Activated T-helper 17 cell treated with anti-CD3 and anti-CD28 coated beads, Interleukin-2, amount 50 U/mL, for 72 hours (primary cell): ENCODE results near the gene PLOD3. TPM values are rescaled to one million over a fixed set of nuclear protein-coding genes. Genes with fewer than 3 reads are reported as not detected.
"Not testable (repeated sequence)": the region's sequence is repeated elsewhere in the genome, so short reads cannot be mapped to it uniquely, and the experiment has no call there.

Source experiments
- ATAC-seq: fragments of 150-1000 bp; cut with Tn5 transposase; replicated peaks from 2 replicates; pipeline ENCODE4 v1.10.0; 2021; ENCODE audit warnings: mild to moderate bottlenecking, moderate library complexity
- H3K27ac Mint-ChIP-seq: one replicate; pipeline ENCODE4 v1.8.0; 2022; ENCODE audit warnings: mixed read lengths
- H3K27me3 Mint-ChIP-seq: one replicate; pipeline ENCODE4 v1.8.0; 2022; ENCODE audit warnings: mixed read lengths
- H3K36me3 Mint-ChIP-seq: one replicate; pipeline ENCODE4 v1.8.0; 2022; ENCODE audit warnings: low read depth, mild to moderate bottlenecking, mixed read lengths
- H3K4me1 Mint-ChIP-seq: one replicate; pipeline ENCODE4 v1.8.0; 2022; ENCODE audit warnings: mixed read lengths
- H3K4me3 Mint-ChIP-seq: one replicate; pipeline ENCODE4 v1.8.0; 2022; ENCODE audit warnings: mild to moderate bottlenecking, mixed read lengths
- H3K9me3 Mint-ChIP-seq: one replicate; pipeline ENCODE4 v1.8.0; 2022; ENCODE audit warnings: mixed read lengths
- total RNA-seq, 2 donors: library from RNA; stranded (reverse); gene quantifications; one replicate each; pipeline ENCODE4 v1.2.3, GENCODE V29; 2022

PLOD3 gene
- 10 to 100 TPM; 55.6 to 69.6 TPM for total RNA-seq

DNA sequence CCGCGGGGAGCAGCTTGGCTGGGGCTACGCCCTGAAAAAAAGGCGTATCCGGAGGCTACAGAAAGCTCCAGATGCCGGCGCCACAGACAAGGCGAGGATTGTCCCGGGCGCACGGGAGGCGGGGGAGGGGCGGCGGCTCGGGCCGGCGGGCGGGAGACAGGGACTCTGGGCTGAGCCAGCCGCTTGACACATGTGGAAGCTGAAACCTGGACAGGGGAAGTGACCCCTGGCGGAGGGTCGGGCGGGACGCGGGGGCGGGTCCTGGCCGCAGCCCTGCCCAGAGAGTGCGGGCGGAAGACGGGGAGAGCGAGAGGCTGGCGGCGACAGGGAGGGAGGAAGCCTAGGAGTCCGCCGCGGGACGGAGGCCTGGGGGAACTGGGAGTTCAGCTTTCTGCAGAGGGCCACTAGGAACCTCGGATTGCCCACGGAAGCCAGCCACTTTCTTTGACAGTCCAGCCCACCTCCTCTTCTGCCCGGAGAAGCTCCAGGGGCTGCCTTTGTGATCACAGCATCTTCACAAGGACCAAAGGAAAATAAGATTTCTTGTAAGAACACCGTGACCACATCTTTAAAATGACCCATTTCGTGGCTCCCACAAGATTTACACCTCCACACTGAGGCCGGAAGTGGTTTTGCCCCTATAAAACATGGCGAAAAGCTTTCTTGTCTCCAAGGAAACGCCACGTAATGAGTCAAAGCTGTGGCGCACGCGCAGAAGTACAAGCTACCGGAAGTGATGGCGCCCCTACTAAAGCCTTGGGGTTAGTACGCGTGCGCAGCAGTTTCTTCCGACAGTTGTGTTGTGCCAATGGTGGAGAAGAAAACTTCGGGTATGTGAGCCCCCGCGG lies at the start of gene PLOD3, which contains the start of gene ZNHIT1:
TSS of gene PLOD3 (minus strand) at position 194 of the 848 bp plus-strand sequence. CDS start 307 bp downstream, outside the sequence.
TSS of gene ZNHIT1 (plus strand) at position 778 of the 848 bp plus-strand sequence. CDS start at position 809, 31 bp downstream.
- no peaks in the 10 kb centered on the region for H3K27me3 Mint-ChIP-seq
- peak within 1 kb of the TSS; percentile 93 for H3K27ac Mint-ChIP-seq
- H3K9me3 Mint-ChIP-seq, result no peaks in the 10 kb centered on the region
- H3K4me3 Mint-ChIP-seq, result peak within 1 kb of the TSS; percentile 95
- H3K4me1 Mint-ChIP-seq, result peaks cover 11% of the 10 kb centered on the region
- peak; percentile 83 for ATAC-seq
- H3K36me3 Mint-ChIP-seq, result peaks cover 66% of the 10 kb centered on the region

DNA sequence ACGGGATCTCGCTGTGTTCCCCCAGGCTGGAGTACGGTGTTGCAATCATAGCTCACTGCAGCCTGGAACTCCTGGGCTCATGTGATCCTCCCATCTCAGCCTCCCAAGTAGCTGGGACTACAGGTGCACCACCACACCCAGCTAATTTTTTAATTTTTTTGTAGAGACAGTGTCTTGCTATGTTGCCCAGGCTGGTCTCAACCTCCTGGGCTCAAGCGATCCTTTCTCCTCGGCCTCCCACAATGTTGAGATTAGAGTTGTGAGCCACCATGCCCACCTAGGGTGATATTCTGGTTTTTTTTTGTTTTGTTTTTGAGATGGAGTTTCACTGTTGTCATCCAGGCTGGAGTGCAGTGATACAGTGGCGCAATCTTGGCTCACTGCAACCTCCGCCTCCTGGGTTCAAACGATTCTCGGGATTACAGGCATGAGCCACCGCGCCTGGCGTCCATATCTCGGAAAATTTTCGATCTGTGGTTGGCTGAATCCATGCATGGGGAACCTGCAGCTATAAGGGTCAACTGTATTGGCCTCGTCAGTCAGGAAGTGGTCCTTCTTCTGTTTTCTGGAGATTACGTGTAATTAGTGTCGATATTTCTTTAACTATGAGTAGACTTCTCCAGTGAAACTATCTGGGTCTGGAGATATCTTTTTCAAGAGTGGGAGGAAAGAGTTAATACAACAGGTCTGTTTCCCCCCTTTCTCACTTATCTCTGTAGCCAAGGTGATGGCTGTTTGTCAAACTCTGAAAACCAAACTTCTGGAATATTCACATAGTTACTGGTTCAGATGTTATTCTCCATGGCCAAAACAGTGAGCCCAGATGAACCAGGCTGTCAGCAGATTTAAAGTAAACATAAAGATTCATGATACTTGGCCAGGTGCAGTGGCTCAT lies 48.5 kb upstream of the PLOD3 start:
- ATAC-seq, result no peak
- Mint-ChIP-seq H3K27me3 (peaks cover 5% of the 10 kb centered on the region), H3K4me3 (no peak overlapping the region), H3K36me3 (no peaks in the 10 kb centered on the region), H3K9me3 (no peaks in the 10 kb centered on the region), H3K27ac (no peak overlapping the region), H3K4me1 (no peaks in the 10 kb centered on the region)

DNA sequence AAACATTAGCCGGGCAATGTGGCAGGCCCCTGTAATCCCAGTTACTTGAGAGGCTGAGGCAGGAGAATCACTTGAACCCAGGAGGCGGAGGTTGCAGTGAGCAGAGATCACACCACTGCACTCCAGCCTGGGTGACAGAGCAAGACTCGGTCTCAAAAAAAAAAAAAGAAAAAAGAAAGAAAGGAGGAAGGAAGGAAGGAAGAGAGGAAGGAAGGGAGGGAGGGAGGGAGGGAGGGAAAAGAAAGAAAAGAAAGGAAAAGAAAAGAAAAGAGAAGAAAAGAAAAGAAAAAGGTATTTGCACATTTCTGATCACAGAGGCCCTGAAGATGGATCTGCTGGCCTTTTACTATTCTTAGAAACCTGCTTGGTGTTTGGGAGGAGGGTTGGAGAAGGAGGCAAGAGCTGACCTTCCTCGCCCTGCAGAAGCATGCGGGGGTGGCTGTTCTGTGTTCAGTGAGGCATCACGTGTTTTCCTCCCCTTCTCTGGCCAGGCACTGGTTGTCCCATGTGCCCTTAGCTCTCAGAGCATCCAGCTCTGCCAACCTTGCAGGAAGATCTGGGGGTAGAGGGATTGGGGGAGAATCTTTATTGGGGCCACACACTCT lies 46.8 kb upstream of the PLOD3 start:
- H3K36me3 Mint-ChIP-seq, H3K27ac Mint-ChIP-seq, H3K4me1 Mint-ChIP-seq, H3K4me3 Mint-ChIP-seq, H3K27me3 Mint-ChIP-seq, H3K9me3 Mint-ChIP-seq, ATAC-seq: not testable (repeated sequence)

- Mint-ChIP-seq H3K27ac (no peak overlapping the region), H3K36me3 (no peaks in the 10 kb centered on the region), H3K4me1 (no peaks in the 10 kb centered on the region), H3K4me3 (no peak overlapping the region), H3K27me3 (no peaks in the 10 kb centered on the region), H3K9me3 (no peaks in the 10 kb centered on the region)
- no peak for ATAC-seq
These were observed 40.9 kb upstream of the PLOD3 start for GRCh38 chr7:101258243-101258731.

DNA sequence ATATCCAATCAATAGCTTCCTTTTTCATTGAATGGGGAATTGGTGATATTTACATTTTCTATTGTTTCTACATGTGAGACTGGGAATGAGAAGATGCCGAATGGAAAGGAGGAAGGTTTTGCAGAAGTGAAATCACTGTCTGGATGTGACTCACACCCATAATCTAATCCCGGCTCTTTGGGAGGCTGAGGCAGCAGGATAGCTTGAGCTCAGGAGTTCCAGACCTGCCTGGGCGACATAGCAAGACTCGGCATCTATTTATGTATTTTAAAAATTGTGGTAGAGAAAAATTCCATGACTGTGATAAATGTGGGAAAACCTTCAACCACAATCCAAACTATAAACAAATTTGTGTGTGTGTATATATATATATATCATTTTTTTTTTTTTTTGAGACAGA lies 38.4 kb upstream of the PLOD3 start:
- Mint-ChIP-seq H3K27me3 (no peaks in the 10 kb centered on the region), H3K4me3 (no peak overlapping the region), H3K9me3 (no peaks in the 10 kb centered on the region), H3K4me1 (peaks cover 7% of the 10 kb centered on the region), H3K36me3 (peaks cover 14% of the 10 kb centered on the region), H3K27ac (no peak overlapping the region)
- ATAC-seq, result no peak

GRCh38 chr7:101253199-101253598 lies 35.8 kb upstream of the PLOD3 start:
- Mint-ChIP-seq H3K27ac (peak overlapping the region; percentile 99), H3K4me3 (peak overlapping the region; percentile 98)
- not testable (repeated sequence) for ATAC-seq

DNA sequence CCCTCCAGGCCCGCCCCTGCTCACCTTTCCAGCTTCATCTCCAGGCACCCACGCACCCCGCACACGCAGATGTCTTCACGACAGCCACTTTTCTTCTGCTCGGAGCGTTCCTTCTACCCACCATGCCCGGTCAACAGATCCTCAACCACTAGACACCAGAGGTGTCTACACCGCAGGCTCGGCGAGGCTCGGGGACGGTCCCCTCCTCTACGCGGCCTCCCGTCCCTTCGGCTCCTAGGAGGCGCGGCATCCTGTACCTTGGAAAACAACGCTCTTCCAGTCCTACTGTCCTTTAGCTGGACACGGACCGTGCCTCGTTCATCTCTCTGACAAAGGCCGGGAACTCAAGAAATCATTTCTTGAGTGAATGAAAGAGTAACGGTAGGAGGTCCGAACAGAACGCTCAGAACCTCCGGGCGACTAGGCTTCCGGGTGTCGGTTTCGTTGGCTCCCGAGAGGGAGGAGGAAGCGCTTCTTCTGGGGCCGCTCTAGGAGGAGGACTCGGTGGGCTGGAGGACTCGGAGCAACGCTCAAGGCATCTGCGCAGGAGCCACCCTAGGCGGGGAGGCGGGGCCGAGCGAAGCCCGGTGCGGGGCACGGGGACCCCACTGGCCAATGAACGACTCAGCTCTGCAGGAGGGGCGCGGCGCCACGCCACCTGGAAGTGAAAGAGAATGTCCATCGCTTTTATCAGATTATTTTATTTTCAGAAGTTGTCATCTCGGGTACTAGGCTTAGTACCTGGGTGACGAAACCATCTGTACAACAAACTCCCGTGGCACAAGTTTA lies 34.7 kb upstream of the PLOD3 start:
- Mint-ChIP-seq H3K27ac (peak overlapping the region; percentile 99), H3K4me3 (peak overlapping the region; percentile 98), H3K4me1 (peaks cover 21% of the 10 kb centered on the region), H3K9me3 (no peaks in the 10 kb centered on the region), H3K27me3 (no peaks in the 10 kb centered on the region), H3K36me3 (peaks cover 49% of the 10 kb centered on the region)
- peak; percentile 99 for ATAC-seq

More at GRCh38 chr7:101253199-101253598, 35.8 kb upstream of the PLOD3 start:
- H3K27me3 Mint-ChIP-seq, H3K9me3 Mint-ChIP-seq: not testable (repeated sequence)
- H3K4me1 Mint-ChIP-seq, result peaks cover 19% of the 10 kb centered on the region
- peaks cover 39% of the 10 kb centered on the region for H3K36me3 Mint-ChIP-seq

- peaks cover 21% of the 10 kb centered on the region for H3K4me1 Mint-ChIP-seq
- H3K36me3 Mint-ChIP-seq, result peaks cover 55% of the 10 kb centered on the region
- H3K9me3 Mint-ChIP-seq, result no peaks in the 10 kb centered on the region
- peak overlapping the region; percentile 63 for H3K27ac Mint-ChIP-seq
- H3K4me3 Mint-ChIP-seq, result peak overlapping the region; percentile 98
- no peaks in the 10 kb centered on the region for H3K27me3 Mint-ChIP-seq
- no peak for ATAC-seq
These were observed 32.9 kb upstream of the PLOD3 start for GRCh38 chr7:101250324-101250723.

- peaks cover 69% of the 10 kb centered on the region for H3K36me3 Mint-ChIP-seq
- H3K4me1 Mint-ChIP-seq, result peaks cover 21% of the 10 kb centered on the region
- H3K4me3 Mint-ChIP-seq, result no peak overlapping the region
- ATAC-seq, result no peak
- no peaks in the 10 kb centered on the region for H3K9me3 Mint-ChIP-seq
- no peaks in the 10 kb centered on the region for H3K27me3 Mint-ChIP-seq
- no peak overlapping the region for H3K27ac Mint-ChIP-seq
These were observed 30.9 kb upstream of the PLOD3 start for GRCh38 chr7:101248276-101248675.

DNA sequence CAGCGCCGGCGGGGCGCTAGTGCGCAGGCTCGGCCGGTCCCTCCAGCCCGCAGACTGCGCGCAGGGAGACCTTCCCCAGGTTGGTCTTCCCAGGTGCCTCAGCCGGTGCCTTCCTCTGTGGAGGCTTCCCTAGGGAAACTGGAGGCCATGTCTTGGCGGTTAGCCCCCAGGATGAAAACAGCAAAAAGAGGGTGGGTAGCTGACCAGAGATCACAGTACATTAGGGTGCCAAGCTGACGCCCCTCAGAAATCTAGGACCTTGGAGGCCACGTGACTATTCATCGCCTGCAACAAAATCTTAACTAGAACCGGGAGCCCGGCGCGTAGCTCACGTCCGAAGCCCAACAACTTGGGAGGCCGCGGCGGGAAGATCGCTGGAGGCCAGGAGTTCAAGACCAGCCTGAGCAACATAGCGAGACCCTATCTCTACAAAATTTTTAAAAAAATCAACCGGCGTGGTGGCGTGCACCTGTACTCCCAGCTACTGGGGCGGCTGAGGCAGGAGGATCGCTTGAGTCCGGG lies 27.8 kb upstream of the PLOD3 start:
- no peak for ATAC-seq
- no peaks in the 10 kb centered on the region for H3K9me3 Mint-ChIP-seq
- peak overlapping the region; percentile 79 for H3K4me3 Mint-ChIP-seq
- H3K4me1 Mint-ChIP-seq, result peaks cover 9% of the 10 kb centered on the region
- no peaks in the 10 kb centered on the region for H3K27me3 Mint-ChIP-seq
- H3K27ac Mint-ChIP-seq, result peak overlapping the region; percentile 79
- H3K36me3 Mint-ChIP-seq, result peaks cover 65% of the 10 kb centered on the region

DNA sequence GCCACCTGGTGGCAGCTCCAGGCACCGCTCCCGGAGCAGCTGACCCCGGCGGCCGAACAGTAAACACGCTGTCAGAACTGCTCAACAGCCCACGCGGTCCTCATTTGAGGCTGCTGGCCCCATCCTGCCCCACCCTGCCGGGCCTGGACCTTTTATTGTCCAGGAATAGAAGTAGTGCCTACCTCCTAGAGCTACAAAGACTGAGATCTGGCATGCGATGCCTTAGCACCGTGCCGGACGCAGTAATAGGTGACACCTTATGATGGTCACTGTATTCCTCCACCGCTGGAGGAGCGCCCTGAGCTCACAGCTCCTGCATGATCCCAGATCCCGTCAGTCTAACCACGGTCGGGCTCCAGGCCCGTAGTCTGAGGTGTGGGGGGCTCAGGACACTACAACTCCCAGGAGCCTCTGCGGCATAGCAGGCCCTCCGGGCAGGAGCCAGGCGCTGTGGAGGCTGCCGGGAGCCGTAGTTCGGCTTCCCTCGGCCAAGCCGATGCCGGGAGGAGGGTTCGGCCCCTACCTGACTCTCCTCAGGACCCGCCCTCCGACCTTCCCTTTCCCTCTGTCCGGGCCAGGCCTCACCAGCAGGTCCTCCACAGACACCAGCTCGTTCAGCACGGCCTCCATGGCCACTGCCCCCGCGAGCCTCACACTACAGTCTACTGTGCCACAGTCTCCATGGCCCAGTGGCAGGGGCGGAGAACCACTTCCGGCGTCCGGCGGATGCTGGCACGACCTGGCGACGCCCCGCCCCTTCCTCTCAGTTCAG lies 27.2 kb upstream of the PLOD3 start, which contains the start of gene FIS1:
TSS of gene FIS1 (minus strand) at position 707 of the 772 bp plus-strand sequence. CDS start at position 630, 77 bp downstream.
- H3K4me1 Mint-ChIP-seq, result peaks cover 4% of the 10 kb centered on the region
- H3K27ac Mint-ChIP-seq, result peak within 1 kb of the TSS; percentile 79
- H3K27me3 Mint-ChIP-seq, result no peaks in the 10 kb centered on the region
- peaks cover 65% of the 10 kb centered on the region for H3K36me3 Mint-ChIP-seq
- H3K4me3 Mint-ChIP-seq, result peak within 1 kb of the TSS; percentile 79
- no peaks in the 10 kb centered on the region for H3K9me3 Mint-ChIP-seq
- ATAC-seq, result peak; percentile 94

DNA sequence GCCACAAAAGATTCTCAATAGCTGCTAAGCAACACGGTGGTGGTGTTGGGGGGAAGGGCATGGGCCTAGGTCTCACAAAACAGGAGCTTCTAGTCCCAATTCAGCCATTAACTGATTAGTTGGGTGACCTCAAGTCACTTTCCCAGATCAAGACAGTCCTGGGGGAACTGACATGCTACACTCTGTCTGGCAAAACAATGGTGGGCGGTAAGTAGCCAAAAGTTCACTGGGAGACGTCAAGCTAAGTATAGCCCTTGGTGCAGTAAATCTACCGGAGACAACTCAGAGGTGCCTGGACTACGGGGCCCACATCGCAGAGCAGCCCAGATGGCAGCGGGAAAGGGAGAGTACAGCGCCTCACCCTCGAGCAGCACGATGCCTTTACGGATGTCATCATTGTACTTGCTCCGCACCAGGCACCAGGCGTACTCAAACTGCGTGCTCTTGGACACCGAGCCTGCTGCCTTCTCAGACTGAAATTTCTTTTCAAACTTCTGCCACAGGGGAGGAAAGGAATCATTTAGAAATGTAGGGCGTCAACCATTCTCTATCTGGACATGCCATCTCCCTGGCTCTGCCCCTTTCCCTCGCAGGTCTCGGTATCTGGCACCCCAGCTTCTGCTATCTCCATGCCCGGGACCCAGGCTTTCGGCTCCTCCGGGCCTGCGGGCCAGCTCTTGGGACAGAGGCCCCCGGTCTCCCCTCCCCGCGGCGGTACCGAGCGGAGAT lies 26.4 kb upstream of the PLOD3 start:
- peak overlapping the region; percentile 79 for H3K4me3 Mint-ChIP-seq
- ATAC-seq, result no peak
- H3K4me1 Mint-ChIP-seq, result peaks cover 4% of the 10 kb centered on the region
- peaks cover 64% of the 10 kb centered on the region for H3K36me3 Mint-ChIP-seq
- H3K9me3 Mint-ChIP-seq, result no peaks in the 10 kb centered on the region
- H3K27me3 Mint-ChIP-seq, result no peaks in the 10 kb centered on the region
- peak overlapping the region; percentile 79 for H3K27ac Mint-ChIP-seq
